CD4-positive, alpha-beta T cell treated with Interleukin-4 for 1 hour (primary cell): Measurements from ENCODE around the gene GALR3.
A peak's percentile ranks its signal among the peaks of the same experiment; 100 is the strongest.

Experiments used
- DNase-seq, 2 donors: peaks; one replicate each; pipeline ENCODE4 v3.0.0-alpha.2; 2020 to 2022

The GALR3 gene

GRCh38 chr22:37824674-37825641 lies 1.8 kb downstream of the GALR3 start:
- DNase-seq: no peak

GRCh38 chr22:37827056-37827455 lies 3.9 kb downstream of the GALR3 start:
- DNase-seq: no peak

- no peak for DNase-seq
These were observed 7.1 kb downstream of the GALR3 start for GRCh38 chr22:37830093-37830842.

GRCh38 chr22:37831472-37831871 lies 8.3 kb downstream of the GALR3 start:
- DNase-seq: no peak

GRCh38 chr22:37832022-37832857 lies 9.1 kb downstream of the GALR3 start:
- no peak for DNase-seq

- DNase-seq: no peak
These were observed 19.0 kb downstream of the GALR3 start for GRCh38 chr22:37842015-37842793.

GRCh38 chr22:37843741-37844089 lies 20.5 kb downstream of the GALR3 start:
- no peak for DNase-seq

GRCh38 chr22:37844904-37845329 lies 21.7 kb downstream of the GALR3 start:
- DNase-seq: no peak

- no peak for DNase-seq
These were observed 23.3 kb downstream of the GALR3 start for GRCh38 chr22:37846433-37846832.

GRCh38 chr22:37848587-37849088 lies 25.5 kb downstream of the GALR3 start:
- DNase-seq: peak in 1 of 2 donors; percentile 36

- DNase-seq: peak; percentile 88
These were observed 26.0 kb downstream of the GALR3 start, which contains the start of gene EIF3L for GRCh38 chr22:37849089-37849751. Gene EIF3L, plus strand, starts transcription at chr22:37849419. Its CDS starts 31 bp downstream, at chr22:37849450.

GRCh38 chr22:37850801-37851200 lies 27.6 kb downstream of the GALR3 start:
- no peak for DNase-seq

- DNase-seq: no peak
These were observed 29.2 kb downstream of the GALR3 start for GRCh38 chr22:37852418-37852817.

- no peak for DNase-seq
These were observed 31.8 kb downstream of the GALR3 start for GRCh38 chr22:37854946-37855345.

GRCh38 chr22:37855462-37855861 lies 32.3 kb downstream of the GALR3 start:
- DNase-seq: no peak

GRCh38 chr22:37860796-37861421 lies 37.7 kb downstream of the GALR3 start:
- DNase-seq: no peak

- DNase-seq: no peak
These were observed 39.6 kb downstream of the GALR3 start for GRCh38 chr22:37862570-37863325.

GRCh38 chr22:37865510-37865909 lies 42.3 kb downstream of the GALR3 start:
- DNase-seq: no peak

- no peak for DNase-seq
These were observed 47.1 kb downstream of the GALR3 start for GRCh38 chr22:37870273-37870672.
